Measurements from ENCODE around the gene HGD.
"Not testable (repeated sequence)": the region's sequence is repeated elsewhere in the genome, so short reads cannot be mapped to it uniquely, and the experiment has no call there.

Gene HGD, protein sequence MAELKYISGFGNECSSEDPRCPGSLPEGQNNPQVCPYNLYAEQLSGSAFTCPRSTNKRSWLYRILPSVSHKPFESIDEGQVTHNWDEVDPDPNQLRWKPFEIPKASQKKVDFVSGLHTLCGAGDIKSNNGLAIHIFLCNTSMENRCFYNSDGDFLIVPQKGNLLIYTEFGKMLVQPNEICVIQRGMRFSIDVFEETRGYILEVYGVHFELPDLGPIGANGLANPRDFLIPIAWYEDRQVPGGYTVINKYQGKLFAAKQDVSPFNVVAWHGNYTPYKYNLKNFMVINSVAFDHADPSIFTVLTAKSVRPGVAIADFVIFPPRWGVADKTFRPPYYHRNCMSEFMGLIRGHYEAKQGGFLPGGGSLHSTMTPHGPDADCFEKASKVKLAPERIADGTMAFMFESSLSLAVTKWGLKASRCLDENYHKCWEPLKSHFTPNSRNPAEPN

DNA sequence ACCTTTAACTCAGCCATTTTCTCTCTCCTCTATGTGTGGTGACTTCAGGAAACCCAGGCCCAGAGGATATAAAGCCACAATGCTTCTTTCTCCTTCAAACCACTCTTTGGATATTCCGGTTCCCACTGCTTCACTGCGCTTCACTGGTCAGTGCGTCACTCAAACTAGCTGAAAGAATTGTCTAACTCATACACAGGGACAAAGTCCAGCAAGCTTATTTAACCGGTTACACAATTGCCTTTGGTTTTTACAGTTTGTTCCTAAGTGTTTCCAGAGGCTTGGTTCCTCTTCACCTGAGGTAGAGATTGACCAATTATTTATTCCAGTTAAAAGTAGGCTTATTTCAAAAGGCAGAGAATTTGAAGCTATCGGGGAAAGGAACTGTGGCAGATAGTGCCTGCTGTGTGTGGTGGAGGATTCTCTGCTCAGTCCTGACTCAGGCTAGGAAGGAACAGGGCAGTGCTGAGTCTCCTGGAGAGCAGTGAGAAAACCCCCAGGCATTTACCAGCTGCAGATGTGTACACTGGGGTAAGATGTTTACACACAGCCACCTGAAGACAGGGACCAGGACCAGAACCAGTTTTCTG, at the start of gene HGD:
HGD (minus strand) TSS at position 145 of the 587 bp plus-strand sequence; CDS start at position 17, 128 bp downstream.
- DNase-seq: no peak

GRCh38 chr3:120730576-120731542, 48.8 kb upstream of the HGD start:
- no peak for DNase-seq

GRCh38 chr3:120726791-120727190, 44.8 kb upstream of the HGD start:
- DNase-seq: no peak

GRCh38 chr3:120719167-120719834, 37.3 kb upstream of the HGD start:
- DNase-seq: not testable (repeated sequence)

- no peak for DNase-seq
Observed at GRCh38 chr3:120713262-120713661, 31.2 kb upstream of the HGD start.

- no peak for DNase-seq
Observed at GRCh38 chr3:120710369-120710768, 28.3 kb upstream of the HGD start.

DNA sequence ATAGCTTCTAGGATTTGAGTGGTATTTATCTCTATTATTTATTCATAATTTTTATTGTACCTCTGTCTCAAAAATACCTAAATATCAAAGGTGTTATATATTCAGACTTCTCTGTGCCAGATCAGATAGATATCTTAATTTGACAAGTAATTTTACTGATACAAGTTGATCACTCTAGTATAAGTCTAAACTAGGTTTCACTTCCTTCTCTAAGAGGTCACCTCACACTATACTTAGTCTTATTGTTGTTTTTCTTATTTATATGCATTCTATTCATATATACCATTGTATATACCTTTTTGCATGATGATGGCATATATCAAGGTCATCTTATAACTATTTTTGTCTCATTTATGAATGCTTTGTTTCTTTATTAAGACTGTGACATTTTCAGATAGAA, 26.4 kb upstream of the HGD start:
- DNase-seq: no peak

DNA sequence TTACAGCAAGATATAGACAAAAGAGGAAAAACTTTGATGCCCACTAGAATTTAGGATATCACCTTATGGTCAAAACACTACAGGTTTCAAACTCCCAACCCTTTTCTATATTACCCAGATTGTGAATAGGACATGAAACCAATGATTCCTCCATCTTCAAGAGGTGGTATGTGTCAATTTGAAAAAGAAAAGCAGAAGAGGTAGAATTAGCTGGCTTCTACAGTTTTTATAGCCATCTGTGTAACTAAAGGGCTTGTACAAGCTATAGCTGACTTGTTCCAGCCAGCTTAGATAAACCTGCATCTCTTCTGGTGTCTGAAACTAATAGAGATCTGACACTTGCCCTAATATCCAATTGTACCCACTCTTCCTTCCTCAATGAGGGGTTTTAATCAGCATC, 24.9 kb upstream of the HGD start:
- DNase-seq: no peak

DNA sequence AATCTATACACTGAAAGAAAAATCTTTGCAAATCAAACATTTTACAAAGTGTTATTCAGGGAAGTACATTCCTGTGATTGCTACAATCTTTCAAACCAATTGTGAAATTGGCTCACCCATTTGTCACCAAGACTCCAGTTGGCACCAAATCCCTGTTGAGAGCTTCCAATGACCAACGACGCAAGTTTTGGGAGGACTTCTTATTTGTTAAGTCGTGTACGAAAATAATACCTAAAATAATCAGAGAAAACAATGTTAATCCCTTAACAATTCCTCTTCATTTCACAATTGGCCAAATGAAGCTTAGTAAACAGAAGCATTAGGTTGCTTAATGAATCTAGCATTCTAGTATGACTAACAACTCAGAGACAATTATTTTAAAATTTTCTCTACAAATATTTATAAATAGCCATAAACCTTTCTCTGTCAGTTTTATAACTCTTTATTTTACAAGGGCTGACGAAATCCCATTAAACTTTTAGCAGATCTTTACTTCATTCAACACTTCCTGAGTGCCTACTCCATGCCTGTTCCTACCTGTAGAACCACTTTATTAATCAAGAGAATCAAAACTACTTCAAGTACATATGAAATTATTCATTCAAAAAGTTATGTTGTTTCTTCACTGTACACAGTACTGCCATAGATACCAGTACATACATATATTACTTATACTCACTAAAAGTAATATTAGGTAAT, 24.0 kb upstream of the HGD start:
- no peak for DNase-seq

- no peak for DNase-seq
Observed at GRCh38 chr3:120699333-120699732, 17.3 kb upstream of the HGD start.

DNA sequence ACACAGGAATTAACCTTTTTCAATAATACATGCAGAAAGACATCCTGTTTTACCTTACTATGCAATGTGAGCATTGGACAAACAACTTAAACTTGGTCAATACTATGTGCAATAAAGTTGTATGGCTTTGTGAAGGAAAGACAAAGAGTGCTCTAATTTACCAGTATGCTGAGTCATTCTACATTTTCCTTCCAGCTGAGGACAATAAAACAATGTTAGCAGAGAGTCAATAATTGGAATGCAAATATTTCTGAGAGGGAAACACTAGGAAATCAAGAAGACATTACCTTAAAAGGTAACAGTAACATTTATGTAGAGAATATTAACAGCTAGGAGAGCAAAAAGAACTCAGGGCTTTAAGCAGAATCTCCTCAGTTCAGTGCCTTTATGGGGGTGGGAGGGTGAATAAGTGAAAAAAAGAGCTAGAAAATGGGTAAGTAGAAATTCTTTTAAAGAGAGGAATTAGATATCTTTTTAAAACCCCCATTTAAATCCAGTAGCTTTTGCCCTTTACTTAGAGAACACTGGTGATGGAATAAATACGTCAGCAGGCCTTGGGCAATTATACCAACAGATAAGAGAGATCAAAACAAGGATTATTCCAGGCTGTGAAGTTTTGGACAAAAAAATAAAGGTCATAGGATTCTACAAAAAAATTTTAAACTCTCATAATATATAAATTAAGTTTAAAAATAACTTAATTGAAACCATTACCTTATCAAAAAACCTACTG, 11.6 kb upstream of the HGD start:
- no peak for DNase-seq

DNA sequence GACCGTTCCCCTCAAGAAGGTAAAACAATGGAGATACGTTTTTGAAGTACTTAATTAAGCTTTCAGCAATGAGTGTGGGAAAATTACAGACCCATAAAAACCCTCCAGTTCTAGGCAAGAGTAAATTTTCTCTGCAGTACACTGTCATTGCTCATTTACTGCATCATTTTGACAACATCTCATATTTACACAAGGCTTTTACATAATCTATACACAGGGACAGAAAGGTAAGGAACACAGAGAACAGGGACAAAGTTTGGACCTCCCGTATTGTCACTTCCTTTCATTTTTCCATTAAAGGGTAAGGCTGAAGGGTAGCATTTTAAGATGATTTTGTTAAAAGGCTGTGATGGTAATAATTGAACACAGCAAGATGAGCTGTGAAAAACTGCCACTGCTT, 7.4 kb upstream of the HGD start:
- no peak for DNase-seq

DNA sequence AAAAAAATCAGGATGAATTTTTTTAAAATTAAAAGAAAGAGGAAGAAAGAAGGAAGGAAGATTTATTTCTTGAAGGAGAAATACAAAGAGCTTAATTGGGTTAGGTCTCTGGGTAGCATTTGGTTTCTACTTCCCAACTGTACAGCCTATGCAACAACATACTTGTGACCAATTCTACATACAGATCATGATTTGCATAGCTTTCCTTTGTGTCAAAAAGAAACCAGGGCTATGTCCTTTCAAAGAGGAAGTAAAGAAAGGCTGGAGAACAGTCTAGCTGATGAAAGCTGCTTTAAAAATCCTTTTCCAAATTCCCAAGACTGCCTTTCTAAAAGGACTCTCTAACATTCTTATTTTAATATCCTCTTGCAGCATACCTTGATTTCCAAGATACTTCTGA, 6.1 kb upstream of the HGD start:
- DNase-seq: no peak

DNA sequence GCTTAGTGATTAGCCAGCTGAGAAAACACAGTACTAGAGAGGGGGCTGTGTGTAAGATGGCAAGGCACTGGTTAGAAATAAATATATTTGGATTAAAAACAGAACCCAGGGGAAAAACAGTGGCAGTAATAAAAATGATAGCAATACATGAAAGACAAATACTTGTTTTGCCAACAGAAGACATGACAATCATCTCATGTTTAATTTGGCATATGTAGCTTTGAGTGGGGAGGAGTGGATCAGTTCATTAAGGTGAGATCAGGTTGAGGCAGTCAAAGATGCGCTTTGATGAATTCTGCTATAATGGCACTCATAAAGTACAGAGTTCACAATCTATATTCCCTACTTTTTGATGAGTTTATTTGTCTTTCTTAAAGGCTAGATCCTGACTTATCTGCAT, 3.4 kb upstream of the HGD start:
- DNase-seq: no peak

DNA sequence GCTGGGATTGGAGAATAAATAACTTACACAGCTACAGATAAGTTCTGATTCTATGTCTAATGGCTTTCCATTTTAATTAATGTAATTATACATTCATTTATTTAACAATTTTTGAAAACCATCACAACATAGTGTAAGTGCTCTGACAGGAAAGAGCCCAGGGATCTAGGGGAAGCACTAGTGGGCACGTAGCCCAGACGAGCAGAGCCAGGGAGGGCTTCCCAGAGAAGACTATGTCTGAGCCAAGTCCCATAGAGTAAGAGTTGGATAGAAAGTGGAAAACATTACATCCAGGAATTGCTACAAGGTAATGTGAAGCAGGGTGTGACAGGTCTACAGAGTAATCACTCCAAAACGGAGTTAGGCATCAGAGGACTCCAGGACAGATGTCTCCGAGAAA, 2.9 kb upstream of the HGD start:
- no peak for DNase-seq

DNA sequence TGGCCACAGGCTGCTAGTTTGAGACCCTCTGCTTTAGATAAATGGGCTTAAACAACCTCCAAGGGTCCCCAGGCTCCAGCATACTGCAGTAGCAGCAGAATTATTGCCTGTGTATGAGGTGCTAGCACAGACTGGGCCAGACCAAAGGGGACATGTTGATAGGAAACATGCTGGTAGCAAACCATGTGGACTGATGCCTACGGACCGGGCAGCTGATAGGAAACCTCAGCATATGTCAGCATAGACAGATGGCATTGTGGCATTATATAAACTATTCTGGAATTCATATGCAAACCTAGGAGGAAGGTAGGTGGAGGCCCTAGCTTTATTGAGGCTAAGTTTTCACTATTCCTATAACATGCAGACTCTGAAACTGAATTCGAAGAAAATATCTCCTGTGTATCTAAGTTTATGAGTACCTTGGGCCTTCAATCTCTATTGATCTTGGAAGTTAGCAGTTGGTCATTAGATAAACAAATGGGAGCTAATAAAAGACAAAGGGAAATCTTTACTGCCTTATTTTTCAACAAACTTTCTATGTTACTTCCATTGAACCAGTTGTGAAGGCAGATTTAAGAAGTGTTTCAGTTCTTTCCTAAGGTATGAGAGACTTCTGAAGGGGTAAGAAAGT, 1.7 kb upstream of the HGD start:
- no peak for DNase-seq

DNA sequence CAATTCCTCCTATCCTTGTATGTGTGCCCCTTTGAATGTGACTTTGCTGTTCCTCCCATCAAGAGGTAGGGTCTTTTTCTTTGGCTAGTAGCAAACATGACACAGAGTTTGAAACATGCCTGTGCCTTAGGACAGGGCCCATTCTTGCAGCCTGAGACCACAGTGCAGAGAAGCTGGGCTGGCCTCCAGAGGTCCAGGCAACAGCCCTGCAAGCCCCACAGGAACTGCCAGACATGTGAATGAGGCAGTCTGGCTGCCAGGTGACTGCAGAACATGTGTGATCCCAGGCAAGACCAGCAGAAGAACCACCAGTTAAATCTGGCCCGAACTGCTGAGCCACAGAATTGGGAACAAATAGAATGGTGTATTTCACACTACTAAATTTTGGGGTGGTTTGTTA, 1.2 kb upstream of the HGD start:
- DNase-seq: no peak

- DNase-seq: no peak
Observed at GRCh38 chr3:120681506-120682038, 467 bp downstream of the HGD start.

- DNase-seq: no peak
Observed at GRCh38 chr3:120681018-120681417, 1.0 kb downstream of the HGD start.

DNA sequence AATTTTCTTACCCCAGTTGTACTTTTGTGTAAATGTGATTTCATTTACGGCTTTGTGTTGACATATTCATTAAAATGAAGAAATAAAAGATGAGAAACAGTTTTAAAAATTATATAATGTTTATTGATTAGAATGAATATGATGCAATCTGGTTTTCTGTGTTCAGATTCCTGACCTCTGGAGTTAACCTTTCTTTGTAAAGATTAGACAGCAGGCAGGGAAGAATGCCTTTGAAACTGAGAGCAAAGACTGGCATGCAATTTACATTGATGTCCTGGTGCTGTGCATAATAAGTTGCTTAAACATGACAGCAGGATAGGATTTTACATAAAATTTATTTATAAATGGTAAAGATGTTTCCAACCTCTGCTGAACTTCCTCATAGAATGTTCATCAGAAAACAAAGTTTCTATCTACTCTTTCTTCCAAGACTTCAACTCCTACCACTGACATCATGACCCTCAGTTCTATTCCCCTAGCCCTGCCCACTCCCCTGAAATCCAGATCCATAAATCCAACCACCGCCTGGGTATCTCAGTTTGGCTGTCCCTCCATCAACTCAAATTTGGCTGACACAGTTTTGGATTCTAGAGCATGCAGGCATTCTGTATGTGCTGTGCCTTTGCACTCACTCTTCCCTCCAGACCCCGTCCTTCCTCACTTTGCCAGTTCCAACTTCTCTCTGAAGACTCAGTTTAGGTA, 1.7 kb downstream of the HGD start:
- no peak for DNase-seq
